HEK293 (cell line): ENCODE measurements around the gene TFPT.
A peak's percentile ranks its signal among the peaks of the same experiment; 100 is the strongest.
"Not testable (repeated sequence)": the region's sequence is repeated elsewhere in the genome, so short reads cannot be mapped to it uniquely, and the experiment has no call there.

ENCODE experiments used
- CTCF ChIA-PET: fragments of 350-600 bp; formaldehyde crosslinking; extraction: SDS; loops from one replicate; lab custom pipeline; 2021; ENCODE audit warnings: antibody characterized with exemption; lab: Yijun Ruan, JAX
- POLR2A ChIA-PET: fragments of 300-600 bp; formaldehyde crosslinking; extraction: SDS; loops from one replicate; lab custom pipeline; 2020; ENCODE audit warnings: antibody characterized with exemption, inconsistent platforms; lab: Yijun Ruan, JAX
- H3K27ac ChIP-seq: fragments of 200-500 bp; sonication (Bioruptor generic); 2 replicates; pipeline ENCODE4 v1.5.1; 2014; ENCODE audit warnings: low read depth, low read length, control low read depth, inconsistent platforms; ENCODE audit errors: extremely low read depth
- H3K36me3 ChIP-seq, 2 experiments: fragments of 200-500 bp in 1 of 2; sonication (Bioruptor generic) in 1 of 2; 1 replicate in 1 of 2; 2 replicates in 1 of 2; pipeline ENCODE4 v1.5.1; 2014 to 2017; ENCODE audit warnings: inconsistent platforms in 2 of 2, low read length in 2 of 2; ENCODE audit not compliant: control insufficient read depth in 2 of 2, insufficient read depth in 1 of 2
- H3K4me1 ChIP-seq: fragments of 200-500 bp; sonication (Bioruptor generic); 2 replicates; pipeline ENCODE4 v1.5.1; 2014; ENCODE audit warnings: mild to moderate bottlenecking, low read length, inconsistent platforms; ENCODE audit not compliant: control insufficient read depth, insufficient read depth
- H3K4me3 ChIP-seq: 2 replicates; pipeline ENCODE4 v1.5.1; 2011; ENCODE audit warnings: low read depth, mild to moderate bottlenecking, control low read depth, low read length, moderate library complexity
- H3K9me3 ChIP-seq: fragments of 200-500 bp; sonication (Bioruptor generic); 2 replicates; pipeline ENCODE4 v1.5.1; 2014; ENCODE audit warnings: low read depth, low read length, inconsistent platforms; ENCODE audit not compliant: control insufficient read depth, insufficient read depth
- CTCF ChIP-seq: fragments of 450-650 bp; formaldehyde crosslinking; IDR thresholded peaks from 2 replicates; pipeline ENCODE4 v1.5.1; 2016; ENCODE audit warnings: missing biosample characterization, missing genetic modification characterization
- GLIS1 ChIP-seq: fragments of 450-650 bp; formaldehyde crosslinking; IDR thresholded peaks from 2 replicates; pipeline ENCODE4 v1.5.1; 2016; ENCODE audit warnings: missing biosample characterization, missing genetic modification characterization
- GLIS2 ChIP-seq: fragments of 450-650 bp; formaldehyde crosslinking; IDR thresholded peaks from 2 replicates; pipeline ENCODE4 v1.5.1; 2016; ENCODE audit warnings: missing biosample characterization, missing genetic modification characterization
- HIC1 ChIP-seq: fragments of 450-650 bp; formaldehyde crosslinking; IDR thresholded peaks from 2 replicates; pipeline ENCODE4 v1.5.1; 2016; ENCODE audit warnings: missing biosample characterization, missing genetic modification characterization
- HOXC10 ChIP-seq: sonication (generic); formaldehyde crosslinking; IDR thresholded peaks from 2 replicates; pipeline ENCODE4 v1.8.1; 2023; ENCODE audit warnings: mild to moderate bottlenecking, missing genetic modification reagents
- PRDM1 ChIP-seq: fragments of 450-650 bp; formaldehyde crosslinking; IDR thresholded peaks from 2 replicates; pipeline ENCODE4; 2016; ENCODE audit warnings: missing biosample characterization, missing genetic modification characterization
- SP3 ChIP-seq: fragments of 450-650 bp; formaldehyde crosslinking; IDR thresholded peaks from 2 replicates; pipeline ENCODE4 v1.5.1; 2016; ENCODE audit warnings: missing biosample characterization, missing genetic modification characterization
- ZBTB20 ChIP-seq: fragments of 450-650 bp; formaldehyde crosslinking; IDR thresholded peaks from 2 replicates; pipeline ENCODE4 v1.5.1; 2016; ENCODE audit warnings: missing biosample characterization, missing genetic modification characterization
- ZBTB44 ChIP-seq: fragments of 450-650 bp; IDR thresholded peaks from 2 replicates; pipeline ENCODE4 v1.5.1; 2018; ENCODE audit warnings: missing biosample characterization, mild to moderate bottlenecking, missing genetic modification characterization
- ZFHX2 ChIP-seq: fragments of 450-650 bp; formaldehyde crosslinking; conservative IDR thresholded peaks from 2 replicates; pipeline ENCODE4 v1.5.1; 2016; ENCODE audit warnings: missing biosample characterization, missing genetic modification characterization
- ZFP69B ChIP-seq: fragments of 450-650 bp; formaldehyde crosslinking; IDR thresholded peaks from 2 replicates; pipeline ENCODE4 v1.5.1; 2016; ENCODE audit warnings: missing biosample characterization, missing genetic modification characterization
- ZNF211 ChIP-seq: fragments of 450-650 bp; formaldehyde crosslinking; IDR thresholded peaks from 2 replicates; pipeline ENCODE4 v1.5.1; 2016; ENCODE audit warnings: low read depth, missing biosample characterization, missing genetic modification characterization
- ZNF335 ChIP-seq: fragments of 450-650 bp; formaldehyde crosslinking; conservative IDR thresholded peaks from 2 replicates; pipeline ENCODE4 v1.5.1; 2016; ENCODE audit warnings: missing biosample characterization, missing genetic modification characterization
- ZNF366 ChIP-seq: fragments of 450-650 bp; formaldehyde crosslinking; conservative IDR thresholded peaks from 2 replicates; pipeline ENCODE4 v1.5.1; 2016; ENCODE audit warnings: missing biosample characterization, missing genetic modification characterization
- ZNF501 ChIP-seq: fragments of 450-650 bp; formaldehyde crosslinking; IDR thresholded peaks from 2 replicates; pipeline ENCODE4 v1.5.1; 2016; ENCODE audit warnings: missing biosample characterization, missing genetic modification characterization
- ZNF561 ChIP-seq: fragments of 450-650 bp; IDR thresholded peaks from 2 replicates; pipeline ENCODE4 v1.5.1; 2018; ENCODE audit warnings: missing biosample characterization, missing genetic modification characterization, borderline replicate concordance
- ZNF596 ChIP-seq: fragments of 450-650 bp; IDR thresholded peaks from 2 replicates; pipeline ENCODE4 v1.5.0; 2018; ENCODE audit warnings: missing biosample characterization, mild to moderate bottlenecking, missing genetic modification characterization, moderate library complexity
- ZNF654 ChIP-seq: fragments of 450-650 bp; formaldehyde crosslinking; IDR thresholded peaks from 2 replicates; pipeline ENCODE4 v1.5.1; 2016; ENCODE audit warnings: low read depth, missing biosample characterization, missing genetic modification characterization
- TF ChIP-seq, protein P1 (sequence below): fragments of 450-650 bp; formaldehyde crosslinking; IDR thresholded peaks from 2 replicates; pipeline ENCODE4 v1.5.1; 2017; ENCODE audit warnings: missing biosample characterization, missing genetic modification characterization
- TF ChIP-seq, protein P2 (sequence below): fragments of 450-650 bp; formaldehyde crosslinking; optimal IDR thresholded peaks from 2 replicates; pipeline ENCODE3; 2016; ENCODE audit warnings: missing biosample characterization, mild to moderate bottlenecking, missing genetic modification characterization

The TFPT gene

DNA sequence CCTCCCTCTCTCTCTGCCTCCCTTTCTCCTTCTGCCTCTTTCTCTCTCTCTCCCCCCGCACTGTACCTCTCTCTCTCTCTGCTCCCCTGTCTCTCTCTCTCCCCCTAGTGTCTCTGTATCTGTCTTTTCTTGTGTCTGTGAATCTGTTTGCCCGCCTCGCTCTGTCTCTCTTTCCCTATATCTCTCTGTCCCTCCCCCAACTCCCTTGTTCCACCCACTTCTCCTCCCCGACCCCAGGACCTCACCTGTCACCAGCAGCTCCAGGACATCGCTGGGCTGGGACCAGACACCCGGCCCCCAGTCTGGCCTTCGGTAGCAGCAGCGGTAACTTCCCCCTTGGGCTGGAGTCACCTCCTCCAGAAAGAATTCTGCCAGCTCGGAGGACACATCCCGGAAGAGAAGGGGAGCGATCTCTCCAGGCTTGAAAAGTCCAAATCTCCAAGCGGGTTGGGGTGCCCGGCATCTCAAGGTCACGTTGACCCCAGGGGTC is 18.8 kb downstream of the TFPT start:
- ChIA-PET CTCF (interaction anchor here (1.0 kb wide), 1 partner anchor 73 kb away, joined by 4 read pairs; no protein-coding TSS in a partner anchor), POLR2A (interaction anchor here (0.6 kb wide), 1 partner anchor 440 kb away, joined by 3 read pairs; no protein-coding TSS in a partner anchor)
- H3K4me3 ChIP-seq = no peak overlapping the region
- no peaks in the 10 kb centered on the region for H3K4me1 ChIP-seq
- no peaks in the 10 kb centered on the region for H3K36me3 ChIP-seq
- TF ChIP-seq, protein P1, sequence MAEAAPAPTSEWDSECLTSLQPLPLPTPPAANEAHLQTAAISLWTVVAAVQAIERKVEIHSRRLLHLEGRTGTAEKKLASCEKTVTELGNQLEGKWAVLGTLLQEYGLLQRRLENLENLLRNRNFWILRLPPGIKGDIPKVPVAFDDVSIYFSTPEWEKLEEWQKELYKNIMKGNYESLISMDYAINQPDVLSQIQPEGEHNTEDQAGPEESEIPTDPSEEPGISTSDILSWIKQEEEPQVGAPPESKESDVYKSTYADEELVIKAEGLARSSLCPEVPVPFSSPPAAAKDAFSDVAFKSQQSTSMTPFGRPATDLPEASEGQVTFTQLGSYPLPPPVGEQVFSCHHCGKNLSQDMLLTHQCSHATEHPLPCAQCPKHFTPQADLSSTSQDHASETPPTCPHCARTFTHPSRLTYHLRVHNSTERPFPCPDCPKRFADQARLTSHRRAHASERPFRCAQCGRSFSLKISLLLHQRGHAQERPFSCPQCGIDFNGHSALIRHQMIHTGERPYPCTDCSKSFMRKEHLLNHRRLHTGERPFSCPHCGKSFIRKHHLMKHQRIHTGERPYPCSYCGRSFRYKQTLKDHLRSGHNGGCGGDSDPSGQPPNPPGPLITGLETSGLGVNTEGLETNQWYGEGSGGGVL (tag by site-specific recombination) = peak; percentile 42
- TF ChIP-seq ZBTB20 (tag by site-specific recombination) = 0 out of 2 replicates have a peak, but pooled peaks have one; percentile 7
- TF ChIP-seq ZNF501 (tag by site-specific recombination) = no peak
- TF ChIP-seq ZNF211 (tag by site-specific recombination) = no peak
- peak; percentile 20; the same call in 1 of the 2 replicates for TF ChIP-seq ZNF654
- TF ChIP-seq CTCF (tag by site-specific recombination) = peak; percentile 84
- TF ChIP-seq SP3 (tag by site-specific recombination) = peak; percentile 31; the same call in 1 of the 2 replicates
- TF ChIP-seq PRDM1 = peak; percentile 41; the same call in 1 of the 2 replicates
- TF ChIP-seq ZNF596 (tag by site-specific recombination) = peak; percentile 94
- no peak overlapping the region for H3K27ac ChIP-seq
- H3K9me3 ChIP-seq = no peaks in the 10 kb centered on the region

DNA sequence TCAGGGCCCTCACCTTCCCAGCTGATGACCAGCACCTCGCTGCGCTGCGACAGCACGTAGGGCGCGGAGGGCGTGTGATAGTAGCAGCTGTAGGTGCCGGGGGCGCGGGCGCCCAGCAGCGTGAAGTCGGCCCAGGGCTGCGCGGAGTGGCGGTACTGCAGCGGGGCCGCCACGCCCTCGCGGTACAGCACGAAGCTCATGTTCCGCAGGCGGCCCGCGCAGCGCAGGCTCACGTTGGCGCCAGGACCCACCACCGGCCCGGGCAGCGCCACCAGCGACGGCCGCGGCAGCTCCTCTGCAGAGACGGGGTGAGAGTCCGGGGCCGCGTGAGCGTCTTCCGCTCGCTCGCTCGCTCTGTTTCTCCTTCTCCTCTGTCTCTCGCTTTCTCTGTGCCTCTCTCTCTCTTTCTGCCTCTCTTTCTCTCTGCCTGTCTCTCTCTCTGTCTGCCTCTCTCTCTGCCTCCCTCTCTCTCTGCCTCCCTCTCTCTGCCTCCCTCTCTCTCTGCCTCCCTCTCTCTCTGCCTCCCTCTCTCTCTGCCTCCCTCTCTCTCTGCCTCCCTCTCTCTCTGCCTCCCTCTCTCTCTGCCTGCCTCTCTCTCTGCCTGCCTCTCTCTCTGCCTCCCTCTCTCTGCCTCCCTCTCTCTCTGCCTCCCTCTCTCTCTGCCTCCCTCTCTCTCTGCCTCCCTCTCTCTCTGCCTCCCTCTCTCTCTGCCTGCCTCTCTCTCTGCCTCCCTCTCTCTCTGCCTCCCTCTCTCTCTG is 19.4 kb downstream of the TFPT start:
- CTCF ChIA-PET = interaction anchor here (0.5 to 1.0 kb wide), 5 partner anchors 37 to 412 kb away, joined by 3 to 7 read pairs (median 4); no protein-coding TSS in a partner anchor
- H3K9me3 ChIP-seq, H3K27ac ChIP-seq, H3K36me3 ChIP-seq, H3K4me1 ChIP-seq: not testable (repeated sequence)
- POLR2A ChIA-PET = interaction anchor here (0.6 to 1.2 kb wide), 3 partner anchors 19 to 439 kb away, joined by 3 to 5 read pairs (median 3); partner anchors contain the start of genes CNOT3, PRPF31 and TFPT
- H3K4me3 ChIP-seq = peak overlapping the region; percentile 8; the same call in 1 of the 2 replicates
- TF ChIP-seq, protein P2, sequence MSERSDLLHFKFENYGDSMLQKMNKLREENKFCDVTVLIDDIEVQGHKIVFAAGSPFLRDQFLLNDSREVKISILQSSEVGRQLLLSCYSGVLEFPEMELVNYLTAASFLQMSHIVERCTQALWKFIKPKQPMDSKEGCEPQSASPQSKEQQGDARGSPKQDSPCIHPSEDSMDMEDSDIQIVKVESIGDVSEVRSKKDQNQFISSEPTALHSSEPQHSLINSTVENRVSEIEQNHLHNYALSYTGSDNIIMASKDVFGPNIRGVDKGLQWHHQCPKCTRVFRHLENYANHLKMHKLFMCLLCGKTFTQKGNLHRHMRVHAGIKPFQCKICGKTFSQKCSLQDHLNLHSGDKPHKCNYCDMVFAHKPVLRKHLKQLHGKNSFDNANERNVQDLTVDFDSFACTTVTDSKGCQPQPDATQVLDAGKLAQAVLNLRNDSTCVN (tag by site-specific recombination) = peak; percentile 57
- peak; percentile 37; the same call in 1 of the 2 replicates for TF ChIP-seq ZNF335 (tag by site-specific recombination)
- peak; percentile 43; the same call in 1 of the 2 replicates for TF ChIP-seq CTCF (tag by site-specific recombination)
- peak; percentile 95 for TF ChIP-seq ZNF596 (tag by site-specific recombination)
- peak; percentile 59; the same call in 1 of the 2 replicates for TF ChIP-seq HIC1 (tag by site-specific recombination)
- 0 out of 2 replicates have a peak, but pooled peaks have one; percentile 67 for TF ChIP-seq HOXC10 (CRISPR knock-in tag)
- TF ChIP-seq ZNF561 (tag by site-specific recombination) = peak; percentile 22; the same call in 1 of the 2 replicates
- peak; percentile 43; the same call in 1 of the 2 replicates for TF ChIP-seq ZFHX2 (tag by site-specific recombination)
- peak; percentile 61 for TF ChIP-seq ZNF366 (tag by site-specific recombination)
- peak; percentile 86 for TF ChIP-seq ZFP69B (tag by site-specific recombination)
- 0 out of 2 replicates have a peak, but pooled peaks have one; percentile 34 for TF ChIP-seq ZBTB44 (tag by site-specific recombination)
- TF ChIP-seq PRDM1 = peak; percentile 12
- peak; percentile 45; the same call in 1 of the 2 replicates for TF ChIP-seq GLIS2 (tag by site-specific recombination)
- 0 out of 2 replicates have a peak, but pooled peaks have one; percentile 13 for TF ChIP-seq GLIS1
- peak; percentile 60; the same call in 1 of the 2 replicates for TF ChIP-seq ZBTB20 (tag by site-specific recombination)
